GM18870 (cell line): ENCODE measurements around the gene UBE2J1.
A peak's percentile ranks its signal among the peaks of the same experiment; 100 is the strongest.

Experiments
- ATAC-seq: cut with Tn5 transposase; IDR thresholded peaks from one replicate; pipeline ENCODE4 v1.9.1; 2021; ENCODE audit warnings: moderate library complexity; ENCODE audit not compliant: unreplicated experiment

UBE2J1 gene

DNA sequence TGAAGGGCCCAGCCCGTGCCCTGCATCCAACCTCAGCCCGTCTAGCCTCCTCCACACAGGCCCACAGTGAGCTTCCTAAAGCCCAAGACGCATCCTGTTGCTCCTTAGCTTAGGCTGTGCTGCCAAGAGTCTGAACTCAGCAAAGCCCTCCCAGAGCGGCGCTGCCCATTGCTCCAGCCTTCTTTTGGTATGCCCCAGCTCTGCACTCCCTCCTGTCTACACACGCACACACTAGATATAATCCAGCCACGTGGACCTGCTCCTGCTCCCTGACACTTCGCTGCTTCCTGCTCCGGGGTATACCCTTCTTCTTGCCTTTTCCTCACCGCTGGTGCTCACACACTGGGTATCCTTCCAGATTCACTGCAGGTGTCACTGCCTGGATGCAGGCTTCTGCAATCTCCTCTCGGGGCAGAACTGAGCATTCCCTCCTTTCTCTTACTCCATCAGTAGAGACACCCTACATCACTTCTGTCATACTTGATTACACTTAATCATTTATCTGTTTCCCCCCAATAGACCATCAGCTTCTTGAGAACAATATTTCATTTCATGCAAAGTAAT lies 61.2 kb downstream of the UBE2J1 start:
- no peak for ATAC-seq

DNA sequence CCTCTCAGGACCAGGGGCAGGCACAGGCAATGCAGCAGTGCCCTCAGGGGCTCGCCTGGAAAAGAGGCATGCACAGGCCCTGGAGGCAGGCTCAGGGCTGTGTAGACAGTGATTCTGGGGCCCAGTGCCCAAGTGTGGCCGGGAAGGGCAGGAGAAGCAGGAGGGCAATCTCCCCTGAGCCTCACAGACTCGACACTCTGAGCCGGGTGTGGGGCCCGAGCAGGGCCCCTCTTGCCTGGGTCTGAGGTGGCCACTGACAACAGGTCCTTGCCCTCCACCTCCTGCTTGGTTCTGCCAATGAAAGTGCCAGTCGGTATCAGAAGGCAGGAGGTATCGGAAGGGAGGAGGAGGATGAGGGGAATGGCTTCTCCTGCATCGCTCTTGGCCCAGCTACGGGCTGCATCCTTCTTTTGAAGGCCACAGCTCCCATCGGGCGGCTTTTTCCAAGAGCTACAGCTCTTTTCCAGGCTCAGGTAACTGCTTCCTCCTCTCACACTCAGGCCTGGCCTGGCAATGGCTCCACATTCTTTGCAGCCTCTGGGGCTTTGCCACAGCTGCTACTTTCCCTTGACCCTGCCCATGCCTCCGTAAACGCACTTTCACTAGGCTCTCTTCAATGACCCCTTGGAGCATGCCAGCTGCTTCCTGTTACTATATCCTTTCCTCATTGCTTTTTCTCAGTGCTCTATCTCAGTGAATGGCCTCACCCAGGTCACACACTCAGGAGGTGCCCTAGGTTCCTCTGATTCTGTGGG lies 61.9 kb downstream of the UBE2J1 start:
- ATAC-seq = no peak

DNA sequence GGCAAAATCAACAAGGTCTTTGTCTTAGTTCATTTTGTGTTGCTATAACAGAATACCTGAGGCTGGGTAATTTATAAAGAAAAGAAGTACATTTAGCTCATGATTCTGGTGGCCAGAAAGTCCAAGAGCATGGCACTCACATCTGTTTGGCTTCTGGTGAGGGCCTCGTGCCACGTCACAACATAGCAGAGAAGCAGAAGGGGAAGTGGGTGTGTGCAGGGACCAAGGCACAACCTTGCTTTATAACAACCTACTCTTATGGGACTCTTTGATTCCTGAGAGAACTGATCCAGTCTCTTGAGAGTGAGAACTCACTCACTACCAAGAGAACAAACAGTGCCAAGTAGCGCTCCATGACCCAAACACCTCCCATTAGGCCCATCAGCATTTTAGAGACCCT lies 62.8 kb downstream of the UBE2J1 start:
- no peak for ATAC-seq

DNA sequence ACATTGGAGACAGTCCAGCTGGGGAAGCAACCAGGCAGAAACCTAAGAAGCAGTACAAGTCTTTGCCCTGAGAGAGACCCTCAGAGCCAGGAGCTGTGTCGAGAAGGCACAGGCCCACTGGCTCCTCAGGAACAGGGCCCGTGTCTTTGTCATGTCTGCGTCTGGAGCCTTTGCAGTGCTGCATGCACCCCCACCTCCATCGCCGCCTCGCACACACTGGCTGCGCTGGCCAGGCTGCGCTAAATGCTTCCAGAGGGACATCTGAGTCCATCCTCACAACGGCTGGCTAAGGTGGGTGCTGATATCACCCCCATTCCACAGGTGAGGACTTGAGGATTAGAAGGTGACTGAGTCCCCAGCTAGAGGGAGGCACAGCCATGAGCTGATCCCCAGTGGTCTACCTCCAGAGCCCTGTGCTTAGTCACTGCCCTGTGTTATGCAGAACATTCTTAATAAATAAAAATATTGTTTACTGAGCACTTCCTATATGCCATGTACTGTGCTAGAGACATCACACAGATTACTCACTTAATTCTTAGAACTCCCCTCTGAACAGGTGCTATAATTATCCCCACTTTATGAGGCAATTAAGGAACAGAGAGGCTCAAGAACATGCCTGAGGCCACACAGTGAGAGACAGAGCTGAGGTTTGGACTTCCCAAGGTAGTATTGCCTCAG lies 65.0 kb downstream of the UBE2J1 start:
- no peak for ATAC-seq

DNA sequence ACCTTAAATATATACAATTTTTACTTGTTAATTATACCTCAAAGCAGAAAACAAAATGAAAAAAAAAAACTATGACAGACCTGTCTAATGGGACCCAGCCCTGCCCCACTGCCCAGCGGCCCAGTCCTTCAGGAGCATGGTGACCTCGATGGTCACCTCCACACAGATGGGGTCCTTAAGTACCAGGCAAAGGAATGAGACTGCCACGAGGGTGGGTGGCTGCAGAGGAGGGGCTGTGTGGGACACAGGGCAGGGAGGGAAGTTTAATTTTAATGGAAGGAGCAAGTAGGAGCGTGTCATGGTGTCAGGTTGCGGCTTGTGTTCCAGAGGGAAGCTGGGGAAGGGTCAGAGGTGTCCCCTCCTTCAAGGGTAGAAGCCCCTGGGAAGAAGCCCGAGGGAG lies 66.0 kb downstream of the UBE2J1 start:
- ATAC-seq = no peak

DNA sequence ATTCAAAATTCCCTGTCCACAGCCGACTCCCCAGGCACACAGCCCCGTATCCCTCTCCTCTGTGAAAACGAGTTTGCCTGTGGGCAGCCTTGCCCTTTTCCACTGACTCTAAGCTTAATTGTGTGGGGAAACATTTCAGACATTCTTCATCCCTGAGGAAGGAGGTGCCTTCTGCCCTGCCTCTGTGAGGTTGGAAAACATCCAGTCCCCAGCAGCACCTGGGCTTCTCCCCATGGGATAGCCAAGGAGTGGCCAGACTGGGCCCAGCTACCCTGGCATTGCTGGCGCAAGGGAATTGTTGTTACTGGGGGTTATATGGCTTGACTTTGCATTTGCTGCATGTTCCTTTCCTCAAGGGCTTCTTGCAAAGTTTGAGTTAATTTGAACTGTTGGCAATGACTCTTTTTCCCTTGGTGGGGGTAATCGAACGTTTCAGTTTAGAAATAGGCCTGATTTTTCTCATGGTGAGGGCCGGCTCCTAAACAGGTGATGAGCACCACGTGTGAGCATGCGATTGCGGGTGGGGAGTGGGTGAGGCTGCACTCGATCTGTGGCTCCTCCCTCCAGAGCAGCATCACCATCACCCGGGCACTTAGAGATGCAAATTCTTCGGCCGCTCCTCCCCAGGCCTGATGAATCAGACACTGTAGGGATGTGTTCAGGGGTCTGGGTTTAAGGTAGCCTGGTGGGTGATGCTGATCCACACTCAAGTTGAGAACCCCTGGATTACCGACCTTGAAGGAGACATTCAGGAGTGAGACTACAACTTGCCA lies 67.4 kb downstream of the UBE2J1 start:
- ATAC-seq = no peak

DNA sequence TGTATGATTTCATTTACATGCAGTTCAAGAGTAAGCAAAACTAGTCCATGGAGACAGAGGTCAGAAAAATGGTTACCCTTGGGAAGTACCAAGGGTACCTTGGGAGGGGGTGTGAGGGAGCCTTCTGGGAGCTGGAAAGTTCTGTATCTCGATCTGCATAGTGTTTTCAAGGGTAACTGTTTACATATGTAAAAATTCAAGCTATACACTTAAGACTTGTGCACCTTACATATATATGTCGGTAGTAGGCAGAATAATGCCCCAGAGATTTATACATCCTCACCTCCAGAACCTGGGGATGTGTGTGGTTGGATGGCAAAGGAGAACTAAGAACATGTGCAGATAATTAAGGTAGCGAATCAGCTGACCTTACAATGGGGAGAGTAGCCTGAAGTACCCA lies 68.4 kb downstream of the UBE2J1 start:
- no peak for ATAC-seq

DNA sequence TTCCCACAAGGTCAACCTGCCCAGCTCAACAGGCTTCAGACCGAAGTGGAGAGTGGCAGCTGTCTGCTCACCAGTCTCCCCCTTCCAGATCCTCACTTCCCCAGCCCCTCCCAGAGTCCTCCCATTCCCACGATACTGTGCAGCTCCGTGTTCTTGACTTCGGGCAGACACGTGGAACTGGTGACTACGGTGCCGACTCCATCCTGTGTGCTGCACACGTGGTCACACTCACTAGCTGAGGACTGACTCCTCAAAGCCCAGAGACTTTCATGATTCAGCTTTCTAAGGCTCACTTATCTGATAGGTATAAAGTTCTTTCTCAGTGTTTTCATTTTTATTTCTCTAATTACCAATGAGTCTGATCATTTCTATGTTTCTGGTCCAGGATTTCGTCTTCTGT lies 69.8 kb downstream of the UBE2J1 start:
- ATAC-seq = no peak

DNA sequence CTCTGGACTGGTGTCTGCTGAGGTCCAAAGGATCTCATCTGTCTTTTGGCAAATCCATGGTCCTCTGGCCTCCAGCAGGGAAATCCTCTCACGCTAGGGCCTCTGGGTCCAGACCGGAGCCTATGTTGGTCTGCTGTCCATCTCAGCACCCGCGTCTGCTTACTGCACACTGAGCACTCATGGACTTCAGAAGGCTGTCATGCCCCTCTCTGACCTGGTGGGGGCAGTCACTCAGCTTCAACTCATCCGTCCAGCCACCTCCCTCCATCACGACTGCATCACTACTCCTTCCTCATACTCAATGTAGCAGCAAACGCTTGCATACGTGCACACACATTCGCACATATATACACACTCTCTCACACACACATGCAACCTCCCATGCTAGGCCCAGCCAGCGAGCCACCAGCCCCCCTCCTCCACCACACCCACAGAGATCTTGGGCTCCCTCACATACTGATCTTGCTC lies 70.7 kb downstream of the UBE2J1 start:
- ATAC-seq = peak; percentile 92

DNA sequence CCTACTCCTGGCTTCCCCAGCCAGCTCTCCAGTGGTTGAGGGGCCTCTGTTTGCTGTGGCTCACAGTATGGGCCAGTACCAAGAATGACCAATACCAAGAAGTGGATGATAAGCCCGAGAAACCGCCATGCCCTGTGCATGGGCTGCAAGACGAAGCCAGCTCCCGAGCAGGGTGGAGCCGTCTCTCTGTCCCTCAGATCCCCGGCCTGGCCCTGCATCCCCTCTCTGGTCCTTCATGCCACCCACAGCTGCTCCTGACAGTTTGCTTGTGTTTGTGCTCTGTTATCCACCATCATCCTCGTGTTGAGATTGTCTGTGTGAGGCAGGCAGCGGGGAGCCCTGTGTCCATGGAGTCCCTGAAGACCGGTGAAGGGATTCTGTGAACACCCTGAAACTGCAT lies 73.6 kb downstream of the UBE2J1 start:
- ATAC-seq = no peak
